ENCODE results near the gene PTPRN2. TPM values are rescaled to one million over a fixed set of nuclear protein-coding genes. Genes with fewer than 3 reads are reported as not detected.
"Not testable (repeated sequence)": the region's sequence is repeated elsewhere in the genome, so short reads cannot be mapped to it uniquely, and the experiment has no call there.

The PTPRN2 gene
- polyA plus RNA-seq, 4 donors, result 7.2 to 9.2 (median 7.5) TPM

- DNase-seq (ENCODE audit: low read depth in 4 of 4, low spot score in 3 of 4), result no peak
These were observed 1092.0 kb downstream of the PTPRN2 start for GRCh38 chr7:157495594-157495993.

- DNase-seq (ENCODE audit: low read depth in 4 of 4, low spot score in 3 of 4), result no peak
These were observed 1092.5 kb downstream of the PTPRN2 start for GRCh38 chr7:157495177-157495553.

GRCh38 chr7:157494506-157495176 is 1093.0 kb downstream of the PTPRN2 start:
- DNase-seq (ENCODE audit: low read depth in 4 of 4, low spot score in 3 of 4), result no peak

GRCh38 chr7:157493776-157494175 is 1093.8 kb downstream of the PTPRN2 start:
- no peak for DNase-seq (ENCODE audit: low read depth in 4 of 4, low spot score in 3 of 4)

GRCh38 chr7:157493017-157493416 is 1094.6 kb downstream of the PTPRN2 start:
- no peak for DNase-seq (ENCODE audit: low read depth in 4 of 4, low spot score in 3 of 4)

GRCh38 chr7:157490465-157490912 is 1097.1 kb downstream of the PTPRN2 start:
- no peak for DNase-seq (ENCODE audit: low read depth in 4 of 4, low spot score in 3 of 4)

GRCh38 chr7:157489870-157490269 is 1097.8 kb downstream of the PTPRN2 start:
- DNase-seq (ENCODE audit: low read depth in 4 of 4, low spot score in 3 of 4), result not testable (repeated sequence)

Other genes with a start within 250 kb of the PTPRN2 start
- 10 to 100 TPM; 23.4 to 27.4 (median 25.5) TPM for gene NCAPG2, start 117.0 kb upstream of the PTPRN2 start, polyA plus RNA-seq (ENCODE audit: insufficient read length in 4 of 4)
- gene ESYT2, start 241.7 kb upstream of the PTPRN2 start, polyA plus RNA-seq (ENCODE audit: insufficient read length in 4 of 4), result 10 to 100 TPM; 33.0 to 64.2 (median 45.6) TPM

Data from left renal pelvis (tissue), 4 donors.